HepG2 (cell line): ENCODE data around the gene GIMAP7. TPM values are rescaled to one million over a fixed set of nuclear protein-coding genes. Genes with fewer than 3 reads are reported as not detected.

Experiments
- ATAC-seq: fragments of 200-7000 bp; cut with Tn5 transposase; 3 replicates; pipeline ENCODE4 v1.9.1; 2020; ENCODE audit warnings: mild to moderate bottlenecking, moderate library complexity
- BruUV-seq: library from RNA; stranded (reverse); fragments of 400-500 nt; replicated peaks from 2 replicates; lab custom pipeline; 2021; lab: Mats Ljungman, UMichigan
- CTCF ChIA-PET: fragments of 300-600 bp; formaldehyde crosslinking; extraction: SDS; loops from one replicate; lab custom pipeline; 2021; ENCODE audit warnings: low total read pairs, inconsistent platforms, low intra/inter-chr PET ratio; lab: Yijun Ruan, JAX
- POLR2A ChIA-PET: fragments of 350-600 bp; sonication (Branson Sonifier 250); formaldehyde crosslinking; loops from one replicate; lab custom pipeline; 2020; ENCODE audit warnings: antibody characterized with exemption, inconsistent platforms; lab: Yijun Ruan, JAX
- DNase-seq: peaks from one replicate; pipeline ENCODE4 v3.0.0-alpha.2; 2015; ENCODE audit warnings: low spot score
- FAIRE-seq: peaks from 3 replicates; lab custom pipeline; 2011; peaks lifted over from hg19 to GRCh38; lab: Jason Lieb, UNC
- H2AFZ ChIP-seq: one replicate; pipeline ENCODE4 v1.6.1; 2011; ENCODE audit warnings: low read length, inconsistent platforms
- H3K27ac ChIP-seq: fragments of 300-600 bp; 3 replicates; pipeline ENCODE4 v1.8.0; 2011; ENCODE audit warnings: mixed run types, mild to moderate bottlenecking, mixed read lengths, low read length, inconsistent platforms; ENCODE audit not compliant: insufficient read depth; ENCODE audit errors: extremely low read length
- H3K27me3 ChIP-seq, 2 experiments: fragments of 200-600 bp in 1 of 2; 2 replicates in 1 of 2; 3 replicates in 1 of 2; pipeline versions ENCODE4 v1.6.0 to v1.8.0; 2011; ENCODE audit warnings: low read length in 2 of 2, mild to moderate bottlenecking in 2 of 2, moderate library complexity in 2 of 2, inconsistent platforms in 1 of 2; ENCODE audit not compliant: insufficient read depth in 2 of 2, control insufficient read depth in 1 of 2
- H3K36me3 ChIP-seq, 2 experiments: fragments of 200-600 bp in 1 of 2; replicated peaks in 1 of 2; 2 replicates in 1 of 2; 3 replicates in 1 of 2; pipeline versions ENCODE4 v1.5.1 to v1.8.0; 2011; ENCODE audit warnings: low read length in 2 of 2, inconsistent platforms in 1 of 2; ENCODE audit not compliant: insufficient read depth in 2 of 2, control insufficient read depth in 1 of 2
- H3K4me1 ChIP-seq: 2 replicates; pipeline ENCODE4 v1.5.1; 2012; ENCODE audit warnings: low read length, inconsistent platforms; ENCODE audit not compliant: insufficient read depth
- H3K4me2 ChIP-seq: 2 replicates; pipeline ENCODE4 v1.6.0; 2011; ENCODE audit warnings: low read depth, low read length, inconsistent platforms
- H3K4me3 ChIP-seq, 3 experiments: fragments of 200-600 bp in 1 of 3; sonication (generic), shearing (Covaris generic) in 1 of 3; replicated peaks in 1 of 3; 2 replicates each; pipeline ENCODE4 v1.5.1; 2011 to 2016; ENCODE audit warnings: low read length in 3 of 3, inconsistent platforms in 2 of 3, low read depth in 2 of 3, mild to moderate bottlenecking in 2 of 3, control low read depth in 1 of 3, mixed read lengths in 1 of 3; ENCODE audit not compliant: insufficient read depth in 1 of 3
- H3K79me2 ChIP-seq: one replicate; pipeline ENCODE4 v1.6.1; 2011; ENCODE audit warnings: low read length, inconsistent platforms; ENCODE audit not compliant: insufficient read depth
- H3K9ac ChIP-seq: 2 replicates; pipeline ENCODE4 v1.6.0; 2011; ENCODE audit warnings: mild to moderate bottlenecking, low read depth, low read length, inconsistent platforms; ENCODE audit not compliant: insufficient read depth
- H3K9me3 ChIP-seq: 2 replicates; pipeline ENCODE4 v1.5.1; 2012; ENCODE audit warnings: mild to moderate bottlenecking, low read length
- H4K20me1 ChIP-seq: 2 replicates; pipeline ENCODE4 v1.6.0; 2011; ENCODE audit warnings: inconsistent platforms, mild to moderate bottlenecking, low read length, moderate library complexity; ENCODE audit not compliant: insufficient read depth
- ARNTL ChIP-seq: sonication (generic); formaldehyde crosslinking; IDR thresholded peaks from 2 replicates; pipeline ENCODE4 v1.4.0; 2020; ENCODE audit warnings: mild to moderate bottlenecking, missing genetic modification reagents
- ATM ChIP-seq: fragments of 450-650 bp; IDR thresholded peaks from 2 replicates; pipeline ENCODE4 v1.7.1; 2017; ENCODE audit warnings: mild to moderate bottlenecking, borderline replicate concordance
- CEBPB ChIP-seq: IDR thresholded peaks from 2 replicates; pipeline ENCODE4 v1.6.1; 2011; ENCODE audit warnings: low read depth, low read length, improper control_type of control experiment, borderline replicate concordance
- CHD2 ChIP-seq: IDR thresholded peaks from 2 replicates; pipeline ENCODE4 v1.6.1; 2011; ENCODE audit warnings: low read depth, low read length, improper control_type of control experiment
- ELK4 ChIP-seq: sonication (generic); formaldehyde crosslinking; IDR thresholded peaks from 2 replicates; pipeline ENCODE4 v1.9.0; 2021; ENCODE audit warnings: missing genetic modification reagents, borderline replicate concordance
- HDAC1 ChIP-seq: sonication (generic); formaldehyde crosslinking; IDR thresholded peaks from 2 replicates; pipeline ENCODE4 v1.5.1; 2020; ENCODE audit warnings: mild to moderate bottlenecking, missing genetic modification reagents
- HIC2 ChIP-seq: sonication (generic); formaldehyde crosslinking; IDR thresholded peaks from 2 replicates; pipeline ENCODE4 v1.9.0; 2022; ENCODE audit warnings: low read depth, missing genetic modification reagents
- NCOA5 ChIP-seq: sonication (generic); formaldehyde crosslinking; IDR thresholded peaks from 2 replicates; pipeline ENCODE4 v1.4.0; 2020; ENCODE audit warnings: missing genetic modification reagents
- PHF21A ChIP-seq: sonication (generic); formaldehyde crosslinking; IDR thresholded peaks from 2 replicates; pipeline ENCODE4 v1.5.0; 2020; ENCODE audit warnings: mild to moderate bottlenecking, missing genetic modification reagents
- ZNF232 ChIP-seq: sonication (generic); formaldehyde crosslinking; IDR thresholded peaks from 2 replicates; pipeline ENCODE4 v1.4.0; 2020; ENCODE audit warnings: missing genetic modification reagents, borderline replicate concordance
- ZNF589 ChIP-seq: sonication (generic); formaldehyde crosslinking; conservative IDR thresholded peaks from 2 replicates; pipeline ENCODE4 v1.8.0; 2022; ENCODE audit warnings: mild to moderate bottlenecking, moderate library complexity, missing genetic modification reagents
- ZNF607 ChIP-seq: sonication (generic); formaldehyde crosslinking; IDR thresholded peaks from 2 replicates; pipeline ENCODE4 v1.5.1; 2020; ENCODE audit warnings: missing genetic modification reagents, mild to moderate bottlenecking, borderline replicate concordance
- ZSCAN20 ChIP-seq: sonication (generic); formaldehyde crosslinking; IDR thresholded peaks from 2 replicates; pipeline ENCODE4 v1.4.0; 2020; ENCODE audit warnings: missing genetic modification reagents, mild to moderate bottlenecking, borderline replicate concordance
- WGBS: methylation state at CpG from one replicate; pipeline ENCODE4 v1.1.6; 2017; ENCODE audit warnings: low lambda C conversion rate; 5-methylcytosine and 5-hydroxymethylcytosine counted together
- in situ Hi-C: cut with HindIII; loops from 2 replicates; pipeline ENCODE4 v1.10.0; 2017; ENCODE audit warnings: low pct_unique_long_range_greater_than_20kb; ENCODE audit not compliant: extremely low pct_ligation_motif_present
- intact Hi-C: fragments of 100-400 bp; cut with micrococcal nuclease; formaldehyde crosslinking; loops from one replicate; pipeline ENCODE4 v1.10.0; 2022; ENCODE audit not compliant: unreplicated experiment
- polyA plus RNA-seq, 8 experiments: library from polyadenylated mRNA; depleted of rRNA in 3 of 8; stranded (reverse) in 7 of 8; unstranded in 1 of 8; fragments of >200 nt; fragmentation: Illumina TruSeq in 4 of 8; extraction: Trizol in 4 of 8; gene quantifications; 2 replicates each; pipeline versions ENCODE4 v1.2.1 to v1.2.3, GENCODE V29; 2011 to 2016; ENCODE audit warnings: low read depth in 4 of 8, missing spikeins in 1 of 8, mixed read lengths in 1 of 8; ENCODE audit not compliant: insufficient read depth in 1 of 8
- total RNA-seq, 5 experiments: library from RNA; depleted of rRNA; stranded (reverse); fragments of >200 nt; fragmentation: Illumina TruSeq; extraction: Trizol; gene quantifications; 2 replicates each; pipeline ENCODE4 v1.2.3, GENCODE V29; 2016; ENCODE audit warnings: low read depth in 1 of 5

Gene GIMAP7
- total and polyA plus RNA-seq, 2 of the 13 experiments (the other 11 are each of a cell fraction or from before 2014, with no cell fraction given): not detected

GRCh38 chr7:150565239-150565638 lies 50.6 kb downstream of the GIMAP7 start:
- no peaks in the 10 kb centered on the region for H3K36me3 ChIP-seq
- no peak overlapping the region for H2AFZ ChIP-seq
- DNase-seq (no peak), FAIRE-seq (no peak), ATAC-seq (no peak)
- H3K9ac ChIP-seq: no peak overlapping the region
- peak; percentile 21; the same call in 1 of the 2 replicates for TF ChIP-seq CEBPB
- TF ChIP-seq ZNF232: no peak
- CTCF ChIA-PET: no interaction called here
- H3K79me2 ChIP-seq: no peaks in the 10 kb centered on the region
- peaks cover 0 to 12% of the 10 kb centered on the region in 2 experiments; a peak in 1 of 5 replicates for H3K27me3 ChIP-seq
- WGBS: 11% methylated on average over 7 of the region's 7 CpGs
- H4K20me1 ChIP-seq: no peaks in the 10 kb centered on the region
- BruUV-seq: no TSS peak
- no peak overlapping the region for H3K4me2 ChIP-seq
- no peaks in the 10 kb centered on the region for H3K4me1 ChIP-seq
- H3K9me3 ChIP-seq: peaks cover 9% of the 10 kb centered on the region; the same call in 1 of the 2 replicates
- H3K4me3 ChIP-seq: no peak overlapping the region
- H3K27ac ChIP-seq: no peak overlapping the region
- intact Hi-C loops (no loop called here), in situ Hi-C loops (no loop called here)
- POLR2A ChIA-PET: no interaction called here

- no TSS peak for BruUV-seq
- no peak overlapping the region for H3K9ac ChIP-seq
- H3K79me2 ChIP-seq: no peaks in the 10 kb centered on the region
- H3K4me1 ChIP-seq: no peaks in the 10 kb centered on the region
- ChIA-PET CTCF (no interaction called here), POLR2A (no interaction called here)
- H3K9me3 ChIP-seq: peaks cover under 1% of the 10 kb centered on the region; the same call in 1 of the 2 replicates
- H3K27ac ChIP-seq: no peak overlapping the region
- TF ChIP-seq CHD2 (no peak), HIC2 (CRISPR knock-in tag) (no peak), NCOA5 (CRISPR knock-in tag) (no peak), PHF21A (CRISPR knock-in tag) (no peak), ZNF589 (no peak), ZNF607 (CRISPR knock-in tag) (no peak), ATM (no peak), ZSCAN20 (CRISPR knock-in tag) (no peak), ELK4 (CRISPR knock-in tag) (no peak), HDAC1 (CRISPR knock-in tag) (no peak), ARNTL (no peak)
- intact Hi-C loops (no loop called here), in situ Hi-C loops (no loop called here)
- 64% methylated on average over 3 of the region's 3 CpGs for WGBS
- H3K4me3 ChIP-seq: no peak overlapping the region
- no peak overlapping the region for H3K4me2 ChIP-seq
- H3K36me3 ChIP-seq: no peaks in the 10 kb centered on the region
- H2AFZ ChIP-seq: no peak overlapping the region
- peaks cover 0 to 12% of the 10 kb centered on the region in 2 experiments; a peak in 1 of 5 replicates for H3K27me3 ChIP-seq
- DNase-seq (no peak), FAIRE-seq (no peak), ATAC-seq (no peak)
- no peaks in the 10 kb centered on the region for H4K20me1 ChIP-seq
These were observed 51.5 kb downstream of the GIMAP7 start for GRCh38 chr7:150566123-150566522.
